Activated B cell treated with CpG ODN at 0.5 μM for 24 hours (primary cell): Measurements from ENCODE around the gene SPP1. TPM values are rescaled to one million over a fixed set of nuclear protein-coding genes. Genes with fewer than 3 reads are reported as not detected.

Experiments used
- ATAC-seq: fragments of 200-7000 bp; cut with Tn5 transposase; one replicate; pipeline ENCODE4 v1.10.0; 2021; ENCODE audit warnings: low read depth, mild to moderate bottlenecking, moderate library complexity
- CTCF ChIA-PET: fragments of 350-600 bp; sonication (Branson Sonifier 250); formaldehyde crosslinking; loops from one replicate; lab custom pipeline; 2021; ENCODE audit warnings: antibody characterized with exemption; lab: Charles Lee
- POLR2A ChIA-PET: fragments of 350-600 bp; sonication (Branson Sonifier 250); formaldehyde crosslinking; loops from one replicate; lab custom pipeline; 2021; ENCODE audit warnings: antibody characterized with exemption; lab: Charles Lee
- DNase-seq: peaks from one replicate; pipeline ENCODE4 v3.0.0; 2022
- H3K27ac Mint-ChIP-seq: one replicate; pipeline ENCODE4 v1.8.0; 2020; ENCODE audit warnings: mixed read lengths
- H3K27me3 Mint-ChIP-seq: one replicate; pipeline ENCODE4 v1.8.0; 2021; ENCODE audit warnings: mixed read lengths
- H3K36me3 Mint-ChIP-seq: one replicate; pipeline ENCODE4 v1.8.0; 2021; ENCODE audit warnings: low read depth, mixed read lengths
- H3K4me1 Mint-ChIP-seq: one replicate; pipeline ENCODE4 v1.8.0; 2021; ENCODE audit warnings: mixed read lengths
- H3K4me3 Mint-ChIP-seq: one replicate; pipeline ENCODE4 v1.8.0; 2020; ENCODE audit warnings: mild to moderate bottlenecking, mixed read lengths
- H3K9me3 Mint-ChIP-seq: one replicate; pipeline ENCODE4 v1.8.0; 2020; ENCODE audit warnings: mixed read lengths
- CTCF ChIP-seq: fragments of 200-600 bp; IDR thresholded peaks from one replicate; pipeline ENCODE4 v1.8.0; 2022; ENCODE audit warnings: antibody characterized with exemption, mild to moderate bottlenecking
- intact Hi-C: fragments of 100-400 bp; cut with micrococcal nuclease; formaldehyde crosslinking; loops from one replicate; pipeline ENCODE4 v1.15.1; 2024
- total RNA-seq: library from RNA; stranded (reverse); gene quantifications from 2 replicates; pipeline ENCODE4 v1.2.3, GENCODE V29; 2022

SPP1 gene
- total RNA-seq, 1 donor from 2014 or later = not detected

GRCh38 chr4:87965501-87965975 lies 10.0 kb upstream of the SPP1 start:
- H3K27ac Mint-ChIP-seq = no peak overlapping the region
- ATAC-seq (no peak), DNase-seq (no peak)
- peaks cover 2% of the 10 kb centered on the region for H3K27me3 Mint-ChIP-seq
- no peak for TF ChIP-seq CTCF
- ChIA-PET POLR2A (no interaction called here), CTCF (no interaction called here)
- H3K4me1 Mint-ChIP-seq = no peaks in the 10 kb centered on the region
- no peaks in the 10 kb centered on the region for H3K9me3 Mint-ChIP-seq
- intact Hi-C loops = no loop called here
- no peak overlapping the region for H3K4me3 Mint-ChIP-seq
- H3K36me3 Mint-ChIP-seq = no peaks in the 10 kb centered on the region

- intact Hi-C loops = no loop called here
- POLR2A ChIA-PET = no interaction called here
- peaks cover 3% of the 10 kb centered on the region for H3K27me3 Mint-ChIP-seq
- ATAC-seq (no peak), DNase-seq (no peak)
- no peaks in the 10 kb centered on the region for H3K36me3 Mint-ChIP-seq
- CTCF ChIA-PET = no interaction called here
- no peaks in the 10 kb centered on the region for H3K4me1 Mint-ChIP-seq
- H3K4me3 Mint-ChIP-seq = no peak overlapping the region
- H3K27ac Mint-ChIP-seq = no peak overlapping the region
- no peak for TF ChIP-seq CTCF
- H3K9me3 Mint-ChIP-seq = no peaks in the 10 kb centered on the region
These were observed 9.4 kb upstream of the SPP1 start for GRCh38 chr4:87966095-87966496.

GRCh38 chr4:87967193-87967592 lies 8.3 kb upstream of the SPP1 start:
- H3K9me3 Mint-ChIP-seq = no peaks in the 10 kb centered on the region
- H3K27ac Mint-ChIP-seq = no peak overlapping the region
- H3K27me3 Mint-ChIP-seq = peaks cover 3% of the 10 kb centered on the region
- ChIA-PET CTCF (interaction anchor here (1.3 kb wide), 1 partner anchor 114 kb away, joined by 3 read pairs; no protein-coding TSS in a partner anchor), POLR2A (no interaction called here)
- TF ChIP-seq CTCF = no peak
- no peaks in the 10 kb centered on the region for H3K36me3 Mint-ChIP-seq
- ATAC-seq (no peak), DNase-seq (no peak)
- H3K4me3 Mint-ChIP-seq = no peak overlapping the region
- H3K4me1 Mint-ChIP-seq = no peaks in the 10 kb centered on the region
- intact Hi-C loops = no loop called here

GRCh38 chr4:87970121-87970520 lies 5.4 kb upstream of the SPP1 start:
- Mint-ChIP-seq H3K27ac (no peak overlapping the region), H3K27me3 (peaks cover 8% of the 10 kb centered on the region), H3K4me3 (no peak overlapping the region), H3K4me1 (peaks cover 3% of the 10 kb centered on the region), H3K9me3 (no peaks in the 10 kb centered on the region), H3K36me3 (no peaks in the 10 kb centered on the region)
- ChIA-PET POLR2A (no interaction called here), CTCF (no interaction called here)
- ATAC-seq (no peak), DNase-seq (no peak)
- no peak for TF ChIP-seq CTCF
- intact Hi-C loops = loop anchor here (5.0 kb wide), 2 partner anchors 242 to 293 kb away; no protein-coding TSS in a partner anchor

- H3K27me3 Mint-ChIP-seq = peaks cover 9% of the 10 kb centered on the region
- no peaks in the 10 kb centered on the region for H3K36me3 Mint-ChIP-seq
- ATAC-seq (no peak), DNase-seq (no peak)
- no peak overlapping the region for H3K27ac Mint-ChIP-seq
- intact Hi-C loops = loop anchor here (5.0 kb wide), 2 partner anchors 240 to 295 kb away; no protein-coding TSS in a partner anchor
- peaks cover 9% of the 10 kb centered on the region for H3K4me1 Mint-ChIP-seq
- no peak for TF ChIP-seq CTCF
- no peak overlapping the region for H3K4me3 Mint-ChIP-seq
- ChIA-PET CTCF (no interaction called here), POLR2A (no interaction called here)
- H3K9me3 Mint-ChIP-seq = no peaks in the 10 kb centered on the region
These were observed 3.6 kb upstream of the SPP1 start for GRCh38 chr4:87971866-87972265.
